ENCODE measurements around the gene MITF.

GRCh38 chr3:69712269-69712668 lies 27.0 kb upstream of the MITF start:
- no peak for TF ChIP-seq CTCF (IDR thresholded peaks at IDR 0.05; ENCODE audit: insufficient read depth, low read length)
- no peak for TF ChIP-seq GABPA (IDR thresholded peaks at IDR 0.05; ENCODE audit: low read depth)
- no peak for TF ChIP-seq POLR2AphosphoS5 (IDR thresholded peaks at IDR 0.05; ENCODE audit: low read depth)
- no peak for TF ChIP-seq REST (IDR thresholded peaks at IDR 0.05; ENCODE audit: insufficient replicate concordance, low read depth)
- no peak for TF ChIP-seq SPI1 (IDR thresholded peaks at IDR 0.05; ENCODE audit: borderline replicate concordance, low read depth)
